HepG2 (cell line): ENCODE results near the gene NPIPB6. TPM values are rescaled to one million over a fixed set of nuclear protein-coding genes. Genes with fewer than 3 reads are reported as not detected.

Experiments used
- ATM ChIP-seq: fragments of 450-650 bp; IDR thresholded peaks from 2 replicates; pipeline ENCODE4 v1.7.1; 2017; ENCODE audit warnings: mild to moderate bottlenecking, borderline replicate concordance
- HCFC1 ChIP-seq: fragments of 150-350 bp; IDR thresholded peaks from 2 replicates; pipeline ENCODE4 v1.6.1; 2014; ENCODE audit warnings: low read depth, low read length
- ISL2 ChIP-seq: sonication (generic); formaldehyde crosslinking; IDR thresholded peaks from 2 replicates; pipeline ENCODE4 v1.5.0; 2020; ENCODE audit warnings: missing genetic modification reagents
- KLF12 ChIP-seq: sonication (generic); formaldehyde crosslinking; IDR thresholded peaks from 2 replicates; pipeline ENCODE4 v1.4.0; 2020; ENCODE audit warnings: missing genetic modification reagents, borderline replicate concordance
- ZMYM4 ChIP-seq: sonication (generic); formaldehyde crosslinking; IDR thresholded peaks from 2 replicates; pipeline ENCODE4 v1.8.1; 2023; ENCODE audit warnings: mild to moderate bottlenecking, missing genetic modification reagents
- ZNF317 ChIP-seq: sonication (generic); formaldehyde crosslinking; IDR thresholded peaks from 2 replicates; pipeline ENCODE4 v1.5.0; 2020; ENCODE audit warnings: mild to moderate bottlenecking, missing genetic modification reagents
- ZNF501 ChIP-seq: sonication (generic); formaldehyde crosslinking; IDR thresholded peaks from 2 replicates; pipeline ENCODE4 v1.5.1; 2020; ENCODE audit warnings: mild to moderate bottlenecking, moderate library complexity, missing genetic modification reagents
- polyA plus RNA-seq, 8 experiments: library from polyadenylated mRNA; depleted of rRNA in 3 of 8; stranded (reverse) in 7 of 8; unstranded in 1 of 8; fragments of >200 nt; fragmentation: Illumina TruSeq in 4 of 8; extraction: Trizol in 4 of 8; gene quantifications; 2 replicates each; pipeline versions ENCODE4 v1.2.1 to v1.2.3, GENCODE V29; 2011 to 2016; ENCODE audit warnings: low read depth in 4 of 8, missing spikeins in 1 of 8, mixed read lengths in 1 of 8; ENCODE audit not compliant: insufficient read depth in 1 of 8
- total RNA-seq, 5 experiments: library from RNA; depleted of rRNA; stranded (reverse); fragments of >200 nt; fragmentation: Illumina TruSeq; extraction: Trizol; gene quantifications; 2 replicates each; pipeline ENCODE4 v1.2.3, GENCODE V29; 2016; ENCODE audit warnings: low read depth in 1 of 5
- TF ChIP-seq, protein P1 (sequence below): sonication (generic); formaldehyde crosslinking; IDR thresholded peaks from 2 replicates; pipeline ENCODE4 v1.9.0; 2021; ENCODE audit warnings: missing genetic modification reagents, borderline replicate concordance
- TF ChIP-seq, protein P2 (sequence below): sonication (generic); formaldehyde crosslinking; IDR thresholded peaks from 2 replicates; pipeline ENCODE4 v1.4.0; 2020; ENCODE audit warnings: mild to moderate bottlenecking, missing genetic modification reagents, borderline replicate concordance
- TF ChIP-seq, protein P3 (sequence below): sonication (generic); formaldehyde crosslinking; IDR thresholded peaks from 2 replicates; pipeline ENCODE4 v1.4.0; 2020; ENCODE audit warnings: missing genetic modification reagents, borderline replicate concordance
- TF ChIP-seq, protein P4 (sequence below): sonication (generic); formaldehyde crosslinking; IDR thresholded peaks from one replicate; pipeline ENCODE4 v1.5.1; 2020; ENCODE audit warnings: mild to moderate bottlenecking, missing genetic modification reagents; ENCODE audit errors: not compliant biosample characterization

NPIPB6 gene
- total and polyA plus RNA-seq, 2 of the 13 experiments (the other 11 are each of a cell fraction or from before 2014, with no cell fraction given), result 0.25 TPM; not detected in 1

DNA sequence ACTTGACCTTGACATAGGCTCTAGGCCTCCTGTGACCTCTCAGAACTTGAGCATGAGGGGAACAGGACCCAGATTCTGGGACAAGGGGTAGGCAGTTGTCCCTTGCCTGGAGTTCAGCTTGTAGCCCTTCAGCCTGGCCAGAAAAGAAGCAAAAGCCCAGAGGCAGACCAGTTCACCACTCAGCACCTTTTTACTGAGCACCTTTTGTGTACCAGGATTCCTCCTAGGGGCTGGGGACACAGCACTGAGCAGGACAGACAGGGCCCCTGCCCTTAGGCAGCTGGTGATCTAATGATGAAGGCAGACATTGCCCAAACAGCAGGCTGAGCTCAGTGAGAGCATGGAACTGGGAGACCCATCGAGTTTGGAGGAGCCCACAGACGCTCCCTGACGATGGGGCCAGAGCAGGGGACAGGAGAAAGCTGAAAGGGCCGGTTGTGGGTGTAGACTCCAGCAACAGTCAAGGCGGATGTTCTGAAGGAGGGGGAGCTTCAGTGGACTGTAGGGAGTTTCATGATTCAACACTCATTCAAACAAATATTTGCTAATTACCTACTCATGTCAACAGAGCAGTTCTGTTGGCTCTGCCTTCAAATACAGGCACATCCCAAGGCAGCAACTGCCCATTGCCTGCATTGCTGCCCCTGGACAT, 38.9 kb downstream of the NPIPB6 start (continued):
- TF ChIP-seq ISL2 (0 out of 2 replicates have a peak, but pooled peaks have one; percentile 38), ZNF501 (CRISPR knock-in tag) (peak; percentile 69), ZNF317 (CRISPR knock-in tag) (no peak), ATM (no peak), ZMYM4 (no peak), KLF12 (CRISPR knock-in tag) (no peak), HCFC1 (no peak)
- TF ChIP-seq, protein P1, sequence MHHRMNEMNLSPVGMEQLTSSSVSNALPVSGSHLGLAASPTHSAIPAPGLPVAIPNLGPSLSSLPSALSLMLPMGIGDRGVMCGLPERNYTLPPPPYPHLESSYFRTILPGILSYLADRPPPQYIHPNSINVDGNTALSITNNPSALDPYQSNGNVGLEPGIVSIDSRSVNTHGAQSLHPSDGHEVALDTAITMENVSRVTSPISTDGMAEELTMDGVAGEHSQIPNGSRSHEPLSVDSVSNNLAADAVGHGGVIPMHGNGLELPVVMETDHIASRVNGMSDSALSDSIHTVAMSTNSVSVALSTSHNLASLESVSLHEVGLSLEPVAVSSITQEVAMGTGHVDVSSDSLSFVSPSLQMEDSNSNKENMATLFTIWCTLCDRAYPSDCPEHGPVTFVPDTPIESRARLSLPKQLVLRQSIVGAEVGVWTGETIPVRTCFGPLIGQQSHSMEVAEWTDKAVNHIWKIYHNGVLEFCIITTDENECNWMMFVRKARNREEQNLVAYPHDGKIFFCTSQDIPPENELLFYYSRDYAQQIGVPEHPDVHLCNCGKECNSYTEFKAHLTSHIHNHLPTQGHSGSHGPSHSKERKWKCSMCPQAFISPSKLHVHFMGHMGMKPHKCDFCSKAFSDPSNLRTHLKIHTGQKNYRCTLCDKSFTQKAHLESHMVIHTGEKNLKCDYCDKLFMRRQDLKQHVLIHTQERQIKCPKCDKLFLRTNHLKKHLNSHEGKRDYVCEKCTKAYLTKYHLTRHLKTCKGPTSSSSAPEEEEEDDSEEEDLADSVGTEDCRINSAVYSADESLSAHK (CRISPR knock-in tag), result no peak
- TF ChIP-seq, protein P2, sequence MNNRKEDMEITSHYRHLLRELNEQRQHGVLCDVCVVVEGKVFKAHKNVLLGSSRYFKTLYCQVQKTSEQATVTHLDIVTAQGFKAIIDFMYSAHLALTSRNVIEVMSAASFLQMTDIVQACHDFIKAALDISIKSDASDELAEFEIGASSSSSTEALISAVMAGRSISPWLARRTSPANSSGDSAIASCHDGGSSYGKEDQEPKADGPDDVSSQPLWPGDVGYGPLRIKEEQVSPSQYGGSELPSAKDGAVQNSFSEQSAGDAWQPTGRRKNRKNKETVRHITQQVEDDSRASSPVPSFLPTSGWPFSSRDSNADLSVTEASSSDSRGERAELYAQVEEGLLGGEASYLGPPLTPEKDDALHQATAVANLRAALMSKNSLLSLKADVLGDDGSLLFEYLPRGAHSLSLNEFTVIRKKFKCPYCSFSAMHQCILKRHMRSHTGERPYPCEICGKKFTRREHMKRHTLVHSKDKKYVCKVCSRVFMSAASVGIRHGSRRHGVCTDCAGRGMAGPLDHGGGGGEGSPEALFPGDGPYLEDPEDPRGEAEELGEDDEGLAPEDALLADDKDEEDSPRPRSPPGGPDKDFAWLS, result no peak
- TF ChIP-seq, protein P3, sequence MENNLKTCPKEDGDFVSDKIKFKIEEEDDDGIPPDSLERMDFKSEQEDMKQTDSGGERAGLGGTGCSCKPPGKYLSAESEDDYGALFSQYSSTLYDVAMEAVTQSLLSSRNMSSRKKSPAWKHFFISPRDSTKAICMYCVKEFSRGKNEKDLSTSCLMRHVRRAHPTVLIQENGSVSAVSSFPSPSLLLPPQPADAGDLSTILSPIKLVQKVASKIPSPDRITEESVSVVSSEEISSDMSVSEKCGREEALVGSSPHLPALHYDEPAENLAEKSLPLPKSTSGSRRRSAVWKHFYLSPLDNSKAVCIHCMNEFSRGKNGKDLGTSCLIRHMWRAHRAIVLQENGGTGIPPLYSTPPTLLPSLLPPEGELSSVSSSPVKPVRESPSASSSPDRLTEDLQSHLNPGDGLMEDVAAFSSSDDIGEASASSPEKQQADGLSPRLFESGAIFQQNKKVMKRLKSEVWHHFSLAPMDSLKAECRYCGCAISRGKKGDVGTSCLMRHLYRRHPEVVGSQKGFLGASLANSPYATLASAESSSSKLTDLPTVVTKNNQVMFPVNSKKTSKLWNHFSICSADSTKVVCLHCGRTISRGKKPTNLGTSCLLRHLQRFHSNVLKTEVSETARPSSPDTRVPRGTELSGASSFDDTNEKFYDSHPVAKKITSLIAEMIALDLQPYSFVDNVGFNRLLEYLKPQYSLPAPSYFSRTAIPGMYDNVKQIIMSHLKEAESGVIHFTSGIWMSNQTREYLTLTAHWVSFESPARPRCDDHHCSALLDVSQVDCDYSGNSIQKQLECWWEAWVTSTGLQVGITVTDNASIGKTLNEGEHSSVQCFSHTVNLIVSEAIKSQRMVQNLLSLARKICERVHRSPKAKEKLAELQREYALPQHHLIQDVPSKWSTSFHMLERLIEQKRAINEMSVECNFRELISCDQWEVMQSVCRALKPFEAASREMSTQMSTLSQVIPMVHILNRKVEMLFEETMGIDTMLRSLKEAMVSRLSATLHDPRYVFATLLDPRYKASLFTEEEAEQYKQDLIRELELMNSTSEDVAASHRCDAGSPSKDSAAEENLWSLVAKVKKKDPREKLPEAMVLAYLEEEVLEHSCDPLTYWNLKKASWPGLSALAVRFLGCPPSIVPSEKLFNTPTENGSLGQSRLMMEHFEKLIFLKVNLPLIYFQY (CRISPR knock-in tag), result no peak
- TF ChIP-seq, protein P4, sequence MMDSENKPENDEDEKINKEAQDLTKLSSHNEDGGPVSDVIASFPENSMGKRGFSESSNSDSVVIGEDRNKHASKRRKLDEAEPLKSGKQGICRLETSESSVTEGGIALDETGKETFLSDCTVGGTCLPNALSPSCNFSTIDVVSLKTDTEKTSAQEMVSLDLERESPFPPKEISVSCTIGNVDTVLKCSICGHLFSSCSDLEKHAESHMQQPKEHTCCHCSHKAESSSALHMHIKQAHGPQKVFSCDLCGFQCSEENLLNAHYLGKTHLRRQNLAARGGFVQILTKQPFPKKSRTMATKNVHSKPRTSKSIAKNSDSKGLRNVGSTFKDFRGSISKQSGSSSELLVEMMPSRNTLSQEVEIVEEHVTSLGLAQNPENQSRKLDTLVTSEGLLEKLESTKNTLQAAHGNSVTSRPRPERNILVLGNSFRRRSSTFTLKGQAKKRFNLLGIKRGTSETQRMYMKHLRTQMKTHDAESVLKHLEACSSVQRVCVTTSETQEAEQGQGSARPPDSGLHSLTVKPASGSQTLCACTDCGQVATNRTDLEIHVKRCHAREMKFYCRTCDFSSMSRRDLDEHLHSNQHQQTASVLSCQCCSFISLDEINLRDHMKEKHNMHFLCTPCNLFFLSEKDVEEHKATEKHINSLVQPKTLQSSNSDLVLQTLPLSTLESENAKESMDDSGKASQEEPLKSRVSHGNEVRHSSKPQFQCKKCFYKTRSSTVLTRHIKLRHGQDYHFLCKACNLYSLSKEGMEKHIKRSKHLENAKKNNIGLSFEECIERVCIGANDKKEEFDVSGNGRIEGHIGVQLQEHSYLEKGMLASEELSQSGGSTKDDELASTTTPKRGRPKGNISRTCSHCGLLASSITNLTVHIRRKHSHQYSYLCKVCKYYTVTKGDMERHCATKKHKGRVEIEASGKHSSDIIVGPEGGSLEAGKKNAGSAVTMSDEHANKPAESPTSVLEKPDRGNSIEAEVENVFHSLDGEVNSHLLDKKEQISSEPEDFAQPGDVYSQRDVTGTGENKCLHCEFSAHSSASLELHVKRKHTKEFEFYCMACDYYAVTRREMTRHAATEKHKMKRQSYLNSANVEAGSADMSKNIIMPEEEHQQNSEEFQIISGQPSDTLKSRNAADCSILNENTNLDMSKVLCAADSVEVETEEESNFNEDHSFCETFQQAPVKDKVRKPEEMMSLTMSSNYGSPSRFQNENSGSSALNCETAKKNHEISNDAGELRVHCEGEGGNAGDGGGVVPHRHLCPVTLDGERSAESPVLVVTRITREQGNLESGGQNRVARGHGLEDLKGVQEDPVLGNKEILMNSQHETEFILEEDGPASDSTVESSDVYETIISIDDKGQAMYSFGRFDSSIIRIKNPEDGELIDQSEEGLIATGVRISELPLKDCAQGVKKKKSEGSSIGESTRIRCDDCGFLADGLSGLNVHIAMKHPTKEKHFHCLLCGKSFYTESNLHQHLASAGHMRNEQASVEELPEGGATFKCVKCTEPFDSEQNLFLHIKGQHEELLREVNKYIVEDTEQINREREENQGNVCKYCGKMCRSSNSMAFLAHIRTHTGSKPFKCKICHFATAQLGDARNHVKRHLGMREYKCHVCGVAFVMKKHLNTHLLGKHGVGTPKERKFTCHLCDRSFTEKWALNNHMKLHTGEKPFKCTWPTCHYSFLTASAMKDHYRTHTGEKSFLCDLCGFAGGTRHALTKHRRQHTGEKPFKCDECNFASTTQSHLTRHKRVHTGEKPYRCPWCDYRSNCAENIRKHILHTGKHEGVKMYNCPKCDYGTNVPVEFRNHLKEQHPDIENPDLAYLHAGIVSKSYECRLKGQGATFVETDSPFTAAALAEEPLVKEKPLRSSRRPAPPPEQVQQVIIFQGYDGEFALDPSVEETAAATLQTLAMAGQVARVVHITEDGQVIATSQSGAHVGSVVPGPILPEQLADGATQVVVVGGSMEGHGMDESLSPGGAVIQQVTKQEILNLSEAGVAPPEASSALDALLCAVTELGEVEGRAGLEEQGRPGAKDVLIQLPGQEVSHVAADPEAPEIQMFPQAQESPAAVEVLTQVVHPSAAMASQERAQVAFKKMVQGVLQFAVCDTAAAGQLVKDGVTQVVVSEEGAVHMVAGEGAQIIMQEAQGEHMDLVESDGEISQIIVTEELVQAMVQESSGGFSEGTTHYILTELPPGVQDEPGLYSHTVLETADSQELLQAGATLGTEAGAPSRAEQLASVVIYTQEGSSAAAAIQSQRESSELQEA (CRISPR knock-in tag), result no peak
